DMS79 (cell line): ENCODE results near the gene MFAP3L.
"Not testable (repeated sequence)": the region's sequence is repeated elsewhere in the genome, so short reads cannot be mapped to it uniquely, and the experiment has no call there.

Experiments used
- DNase-seq: peaks from one replicate; lab custom pipeline; 2025; lab: John Stamatoyannopoulos, UW

The MFAP3L gene

DNA sequence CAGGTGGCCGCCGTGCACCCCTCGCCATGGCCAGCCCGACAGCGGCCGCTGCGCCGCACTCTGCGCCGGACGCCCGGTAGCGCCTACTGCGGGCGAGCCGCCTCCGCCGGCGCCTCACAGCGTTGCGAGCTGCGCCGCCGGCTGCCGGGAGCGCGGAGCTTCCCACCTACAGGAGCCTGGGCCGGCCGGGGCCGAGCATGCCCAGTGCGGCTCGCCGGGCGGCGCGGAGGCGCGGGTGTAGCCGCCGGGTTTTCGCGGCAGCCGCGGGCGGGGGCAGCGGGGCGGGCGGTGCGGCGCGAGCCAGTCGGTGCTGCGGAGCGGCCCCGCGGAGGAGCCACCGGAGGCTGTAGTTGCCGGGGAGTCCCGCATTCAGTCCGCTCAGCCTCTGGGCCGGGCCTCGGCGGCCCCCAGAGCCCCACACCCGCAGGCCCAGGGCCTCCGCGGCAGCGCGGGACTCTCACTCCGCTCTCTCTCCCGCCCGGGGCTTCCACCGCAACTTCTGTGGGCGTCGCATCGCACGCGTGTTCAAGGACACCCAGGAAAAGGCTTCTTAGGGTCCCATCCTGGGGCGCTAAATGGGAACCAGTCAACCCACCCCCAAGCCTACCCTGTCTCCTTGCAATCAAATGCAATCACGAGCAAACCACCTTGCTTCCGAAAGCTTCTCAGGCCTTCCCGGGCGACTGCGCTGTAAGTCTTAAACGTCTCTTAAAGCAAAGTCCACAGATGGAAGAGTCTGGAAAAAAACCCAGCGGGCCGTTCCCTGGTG lies at the start of gene MFAP3L:
Gene MFAP3L, minus strand, starts transcription at position 143 of the 769 bp plus-strand sequence. CDS start 20,518 bp downstream, outside the sequence.
- DNase-seq: peak; percentile 7

DNA sequence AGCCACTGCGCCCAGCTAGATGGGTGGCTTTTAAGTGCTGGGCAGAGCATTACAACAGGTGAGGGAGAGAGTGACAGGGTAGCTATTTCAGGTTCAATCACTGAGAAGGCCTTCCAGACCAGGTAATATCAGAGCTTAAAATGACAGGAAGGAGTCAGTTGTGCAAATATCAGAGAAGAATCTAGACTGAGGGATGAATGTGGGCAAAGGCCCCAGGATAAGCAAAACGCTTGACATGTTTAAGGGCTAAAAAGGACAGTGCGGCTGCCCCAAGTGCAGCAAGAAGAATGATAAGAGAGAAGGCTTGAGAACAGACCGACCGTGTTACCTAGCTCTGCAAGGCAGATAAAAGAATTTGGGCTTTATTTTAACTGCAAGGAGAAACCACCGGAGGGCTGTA lies 45.0 kb upstream of the MFAP3L start:
- no peak for DNase-seq

GRCh38 chr4:170068438-170069128 lies 42.4 kb upstream of the MFAP3L start:
- no peak for DNase-seq

DNA sequence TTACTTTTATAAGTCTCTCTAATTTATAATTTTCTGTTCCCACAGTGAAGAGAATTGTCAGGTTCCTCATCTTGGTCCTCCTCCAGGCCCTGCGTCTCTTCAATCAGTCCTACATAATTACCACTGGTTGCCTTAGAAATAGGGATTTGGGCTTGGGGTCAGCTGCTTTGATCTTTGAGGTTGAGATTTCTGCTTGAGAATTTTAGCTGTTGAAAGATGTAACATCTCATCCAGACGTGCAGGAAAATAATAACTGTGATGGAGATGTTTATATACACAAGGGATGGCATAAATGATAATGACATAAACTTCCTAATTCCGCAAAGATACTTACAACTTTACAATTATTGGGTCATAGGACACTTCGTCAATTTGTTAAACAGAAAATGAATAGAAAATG lies 33.2 kb upstream of the MFAP3L start:
- DNase-seq: no peak

DNA sequence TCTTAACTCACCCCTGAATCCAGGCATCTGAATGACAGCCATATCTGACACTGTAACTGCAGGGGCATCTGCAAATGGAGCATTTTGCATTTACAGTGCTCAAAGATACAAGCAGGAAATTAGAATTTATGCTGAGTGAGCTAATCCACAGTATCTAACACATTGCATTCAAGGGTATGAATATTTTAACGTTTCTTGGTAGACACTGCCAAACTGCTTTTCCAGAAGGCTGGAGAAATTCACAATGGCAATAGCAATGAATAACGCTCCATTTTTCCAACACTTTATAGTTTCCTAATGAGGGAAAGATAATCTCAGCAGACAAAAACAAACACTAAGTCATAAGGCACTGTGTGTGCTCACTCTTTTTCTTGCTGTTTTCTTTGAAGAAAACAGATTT lies 32.6 kb upstream of the MFAP3L start:
- no peak for DNase-seq

GRCh38 chr4:170057866-170058265 lies 31.7 kb upstream of the MFAP3L start:
- no peak for DNase-seq

DNA sequence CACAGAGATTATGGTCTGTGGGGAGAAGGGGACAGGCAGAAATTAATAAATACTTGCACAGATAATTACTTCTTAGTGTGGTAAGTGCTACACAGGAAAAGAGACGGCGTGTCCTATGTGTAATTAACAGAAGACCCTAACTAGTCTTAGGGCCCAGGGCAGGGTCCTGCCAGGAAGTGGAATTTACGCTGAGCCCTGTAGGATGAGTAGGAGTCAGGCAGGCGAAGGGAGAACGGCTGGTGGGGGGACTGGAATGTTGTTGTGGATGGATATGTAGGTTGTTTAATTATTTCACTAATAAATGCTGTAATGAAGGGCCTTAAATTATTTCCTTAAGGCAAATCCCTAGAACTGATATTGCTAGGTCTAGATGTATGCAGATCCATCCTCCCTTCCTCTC lies 26.7 kb upstream of the MFAP3L start:
- DNase-seq: no peak

DNA sequence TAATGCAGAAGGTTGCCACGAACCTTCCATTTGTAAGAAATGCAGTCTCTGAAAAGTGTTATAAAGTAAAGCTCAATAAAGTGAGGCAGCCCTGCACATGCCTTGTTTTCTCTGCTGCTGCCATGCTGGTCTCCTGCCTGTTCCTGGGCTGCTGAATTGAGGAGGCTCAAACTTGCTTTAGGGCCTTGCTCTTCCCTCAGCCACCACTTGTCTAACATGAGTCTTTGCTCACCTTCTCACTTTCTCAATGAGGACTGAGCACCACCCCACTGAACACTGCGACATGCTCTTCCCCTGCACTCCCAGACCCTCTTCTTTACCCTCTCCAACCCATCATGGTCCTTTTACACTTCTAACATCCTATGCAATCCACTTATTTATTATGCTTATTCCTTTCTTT lies 25.2 kb upstream of the MFAP3L start:
- DNase-seq: no peak

DNA sequence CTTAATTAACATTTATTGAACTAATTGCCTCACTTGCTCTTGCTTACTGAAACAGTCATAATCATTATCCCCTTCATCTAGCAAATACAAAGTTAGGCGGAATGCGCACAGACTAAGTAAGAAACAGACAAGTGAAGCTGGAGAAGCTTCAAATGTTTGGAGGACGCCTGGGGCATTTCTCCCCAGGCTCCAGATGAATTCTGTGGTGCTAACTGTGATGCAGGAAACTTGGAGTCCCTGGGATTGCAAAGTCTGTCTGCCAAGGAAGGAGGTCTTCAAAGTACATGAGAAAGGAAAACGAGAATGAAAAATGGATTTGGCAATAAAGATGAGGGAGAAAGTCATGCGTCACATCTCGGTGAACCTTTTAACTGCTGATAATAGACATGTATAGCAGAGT lies 23.6 kb upstream of the MFAP3L start:
- DNase-seq: no peak

DNA sequence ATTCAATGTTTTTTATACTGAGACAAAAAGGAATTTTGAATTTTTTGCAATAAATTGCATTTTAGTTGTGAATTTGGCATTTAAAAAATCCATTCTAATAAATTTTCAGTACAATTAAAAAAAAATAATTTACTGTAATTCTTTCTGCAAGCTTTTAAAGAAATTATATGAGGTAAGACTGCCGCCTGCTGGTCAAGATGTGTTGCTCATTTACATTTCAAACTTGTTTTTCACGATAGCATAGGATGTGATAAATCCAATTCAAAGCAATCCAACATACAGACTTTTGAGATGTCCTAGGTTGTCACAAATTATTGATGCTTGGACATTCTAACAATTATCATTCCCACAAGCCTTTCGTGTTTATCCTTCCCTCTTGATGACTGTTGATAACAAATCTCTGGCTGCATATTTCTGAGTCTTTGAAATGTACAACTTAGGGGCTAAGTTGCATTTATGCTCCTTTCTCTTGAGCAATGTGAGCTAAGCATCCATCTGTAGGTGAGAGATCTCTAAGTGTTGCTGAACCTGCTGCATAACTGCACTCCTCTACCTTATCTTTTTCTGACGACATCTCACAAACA lies 21.7 kb upstream of the MFAP3L start:
- DNase-seq: peak; percentile 2

DNA sequence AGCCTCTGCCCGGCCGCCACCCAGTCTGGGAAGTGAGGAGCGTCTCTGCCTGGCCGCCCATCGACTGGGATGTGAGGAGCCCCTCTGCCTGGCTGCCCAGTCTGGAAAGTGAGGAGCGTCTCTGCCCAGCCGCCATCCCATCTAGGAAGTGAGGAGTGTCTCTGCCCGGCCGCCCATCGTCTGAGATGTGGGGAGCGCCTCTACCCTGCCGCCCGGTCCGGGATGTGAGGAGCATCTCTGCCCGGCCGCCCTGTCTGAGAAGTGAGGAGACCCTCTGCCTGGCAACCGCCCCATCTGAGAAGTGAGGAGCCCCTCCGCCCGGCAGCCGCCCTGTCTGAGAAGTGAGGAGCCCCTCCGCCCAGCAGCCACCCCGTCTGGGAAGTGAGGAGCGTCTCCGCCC lies 20.0 kb upstream of the MFAP3L start:
- not testable (repeated sequence) for DNase-seq

- no peak for DNase-seq
Observed at GRCh38 chr4:170040031-170040680, 14.0 kb upstream of the MFAP3L start.

GRCh38 chr4:170038769-170039168 lies 12.6 kb upstream of the MFAP3L start:
- DNase-seq: no peak

DNA sequence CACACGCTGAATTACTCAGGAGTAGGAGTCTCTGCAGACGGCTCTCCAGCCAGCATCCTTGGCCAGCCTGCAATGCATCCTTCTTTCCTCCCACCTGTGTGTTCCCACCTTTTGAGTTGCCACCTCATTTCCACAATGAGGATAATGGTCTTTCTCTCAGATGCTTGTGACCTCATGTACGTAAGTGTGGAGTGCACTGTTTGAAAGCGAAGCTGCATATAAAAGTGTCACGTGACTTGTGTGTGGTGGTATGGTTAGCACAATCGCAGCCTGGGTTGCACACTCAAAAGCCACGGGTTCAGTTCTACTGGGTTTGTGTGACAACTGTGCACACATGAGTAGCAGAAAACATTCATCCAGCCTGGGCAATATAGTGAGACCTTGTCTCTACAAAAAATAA lies 12.0 kb upstream of the MFAP3L start:
- DNase-seq: no peak

DNA sequence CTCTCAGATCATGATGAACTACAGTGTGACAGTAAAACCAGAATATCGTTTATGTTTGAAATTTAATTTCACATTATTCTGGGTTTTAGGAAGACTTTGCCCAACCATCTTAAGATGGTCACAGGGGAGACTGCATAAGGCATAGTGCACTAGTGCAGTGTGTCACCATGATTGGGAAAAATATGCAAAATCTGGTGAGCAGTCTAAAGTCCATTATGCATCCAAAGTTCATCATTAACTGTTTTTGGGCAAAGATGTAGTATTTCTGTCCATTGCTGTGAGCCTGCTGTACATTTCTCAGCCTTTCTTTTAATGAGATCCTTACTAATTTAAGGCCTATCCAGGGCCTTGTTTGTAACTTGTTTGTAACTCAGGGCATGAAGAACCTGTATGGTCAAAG lies 11.3 kb upstream of the MFAP3L start:
- no peak for DNase-seq

- DNase-seq: no peak
Observed at GRCh38 chr4:170035845-170036244, 9.7 kb upstream of the MFAP3L start.

- no peak for DNase-seq
Observed at GRCh38 chr4:170035231-170035630, 9.0 kb upstream of the MFAP3L start.

- DNase-seq: no peak
Observed at GRCh38 chr4:170033999-170034398, 7.8 kb upstream of the MFAP3L start.

DNA sequence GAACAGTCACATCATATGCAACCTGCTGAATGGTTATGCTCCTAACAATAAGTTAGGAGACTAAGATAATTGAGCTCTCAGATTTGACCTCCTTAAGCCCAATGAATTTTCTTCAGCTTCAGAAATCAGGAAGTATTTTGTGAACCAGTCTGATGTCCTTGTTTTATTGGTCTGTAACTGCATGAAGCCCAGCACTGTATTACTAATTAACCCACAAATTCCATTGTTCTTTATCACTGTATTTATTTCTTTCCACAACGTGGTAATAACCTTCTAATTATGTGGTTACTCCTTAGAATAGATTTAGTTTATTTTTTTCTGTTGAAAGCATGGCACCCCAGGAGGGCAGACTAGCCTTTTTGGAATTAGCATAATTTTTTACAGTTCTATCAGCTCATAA lies 3.9 kb upstream of the MFAP3L start:
- no peak for DNase-seq

DNA sequence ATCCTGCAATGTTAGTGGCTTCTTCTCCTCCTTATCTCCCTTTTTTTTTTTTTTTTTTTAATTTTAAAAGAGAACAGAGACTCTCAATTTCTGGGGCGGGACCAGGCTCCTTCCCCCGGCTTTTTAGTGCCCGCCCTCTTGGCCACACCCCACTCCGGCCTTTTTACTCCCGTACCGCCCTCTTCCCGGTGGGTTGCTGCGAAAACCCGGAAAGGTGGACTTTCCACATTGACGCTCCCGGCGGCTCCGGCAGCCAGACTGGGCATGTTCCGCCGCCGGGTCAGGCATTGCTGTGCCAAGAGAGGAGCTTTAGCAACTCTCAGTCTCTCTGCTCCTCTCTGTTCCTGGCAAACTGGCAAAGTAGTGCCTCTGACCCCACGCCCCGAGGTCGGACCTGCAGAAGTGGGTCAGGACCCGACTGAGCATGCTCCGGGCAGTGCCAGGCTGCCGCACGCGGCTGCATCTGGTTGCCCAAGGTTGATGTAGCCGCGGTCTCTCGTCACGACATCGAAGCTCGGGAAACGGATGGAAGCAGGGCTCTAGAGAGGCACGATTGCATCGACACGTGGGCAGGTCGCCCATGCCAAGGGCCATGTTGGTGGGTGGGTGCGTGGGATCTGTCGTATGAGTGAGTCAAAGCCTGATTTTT lies 1.1 kb upstream of the MFAP3L start:
- peak; percentile 40 for DNase-seq

GRCh38 chr4:170025523-170026252 lies 507 bp downstream of the MFAP3L start:
- DNase-seq: no peak

- no peak for DNase-seq
Observed at GRCh38 chr4:170022211-170022610, 4.0 kb downstream of the MFAP3L start.
